KMS-11 (cell line): ENCODE results near the gene SH2B2.

ENCODE experiments used
- H2AFZ ChIP-seq: fragments of 200-600 bp; sonication (generic); 2 replicates; pipeline ENCODE4 v1.6.1; 2016; ENCODE audit warnings: antibody characterized with exemption, mixed run types, low read depth
- H3K27ac ChIP-seq: fragments of 200-600 bp; sonication (generic); 2 replicates; pipeline ENCODE4 v1.6.1; 2016; ENCODE audit warnings: mild to moderate bottlenecking, mixed run types
- H3K27me3 ChIP-seq: fragments of 200-600 bp; sonication (generic); 2 replicates; pipeline ENCODE4 v1.6.1; 2017; ENCODE audit warnings: mild to moderate bottlenecking, low read depth, mixed run types, moderate library complexity; ENCODE audit not compliant: insufficient read depth
- H3K36me3 ChIP-seq: fragments of 200-600 bp; sonication (generic); 2 replicates; pipeline ENCODE4 v1.6.1; 2017; ENCODE audit warnings: mild to moderate bottlenecking, mixed run types; ENCODE audit not compliant: insufficient read depth
- H3K4me1 ChIP-seq: fragments of 200-600 bp; sonication (generic); 2 replicates; pipeline ENCODE4 v1.6.1; 2016; ENCODE audit warnings: mild to moderate bottlenecking, low read depth, mixed run types; ENCODE audit not compliant: poor library complexity, severe bottlenecking
- H3K4me2 ChIP-seq: fragments of 200-600 bp; sonication (generic); 2 replicates; pipeline ENCODE4 v1.7.0; 2016; ENCODE audit warnings: mild to moderate bottlenecking, mixed run types
- H3K4me3 ChIP-seq: fragments of 200-600 bp; sonication (generic); IDR thresholded peaks from 2 replicates; pipeline ENCODE4 v1.6.1; 2017; ENCODE audit warnings: low read depth, low read length, mixed read lengths; ENCODE audit not compliant: insufficient read depth
- H3K79me2 ChIP-seq: fragments of 200-600 bp; sonication (generic); 2 replicates; pipeline ENCODE4 v1.6.1; 2016; ENCODE audit warnings: low read depth, mixed run types; ENCODE audit not compliant: insufficient read depth
- H3K9ac ChIP-seq: fragments of 200-600 bp; sonication (generic); 2 replicates; pipeline ENCODE4 v1.6.1; 2016; ENCODE audit warnings: mild to moderate bottlenecking, mixed run types
- H4K20me1 ChIP-seq: fragments of 200-600 bp; sonication (generic); 2 replicates; pipeline ENCODE4 v1.6.1; 2016; ENCODE audit warnings: mild to moderate bottlenecking, mixed run types; ENCODE audit not compliant: insufficient read depth
- CTCF ChIP-seq: fragments of 200-600 bp; sonication (generic); conservative IDR thresholded peaks from 2 replicates; pipeline ENCODE4 v1.6.1; 2017; ENCODE audit warnings: low read depth, mild to moderate bottlenecking, antibody characterized with exemption, low read length, moderate library complexity, mixed read lengths

The SH2B2 gene

GRCh38 chr7:102279537-102280400, 6.9 kb upstream of the SH2B2 start:
- Histone ChIP-seq H3K36me3 (no peaks in the 10 kb centered on the region), H3K27me3 (no peaks in the 10 kb centered on the region), H3K4me1 (peaks cover 37% of the 10 kb centered on the region), H4K20me1 (no peaks in the 10 kb centered on the region), H3K79me2 (no peaks in the 10 kb centered on the region), H3K4me2 (peak overlapping the region; percentile 100), H3K27ac (peak overlapping the region; percentile 80), H2AFZ (peak overlapping the region; percentile 73), H3K9ac (peak overlapping the region; percentile 51; the same call in 1 of the 2 replicates), H3K4me3 (no peak overlapping the region)
- TF ChIP-seq CTCF = peak; percentile 92

- Histone ChIP-seq H3K27me3 (no peaks in the 10 kb centered on the region), H4K20me1 (no peaks in the 10 kb centered on the region), H3K9ac (no peak overlapping the region), H3K36me3 (no peaks in the 10 kb centered on the region), H2AFZ (no peak overlapping the region), H3K4me2 (peak overlapping the region; percentile 100; the same call in 1 of the 2 replicates), H3K27ac (no peak overlapping the region; the same call in 1 of the 2 replicates), H3K4me1 (peaks cover 40% of the 10 kb centered on the region), H3K4me3 (no peak overlapping the region), H3K79me2 (no peaks in the 10 kb centered on the region)
- no peak for TF ChIP-seq CTCF
Measured at GRCh38 chr7:102280521-102280920, 6.1 kb upstream of the SH2B2 start.

GRCh38 chr7:102281785-102282184, 4.9 kb upstream of the SH2B2 start:
- TF ChIP-seq CTCF = no peak
- no peaks in the 10 kb centered on the region for H3K36me3 ChIP-seq
- no peak overlapping the region for H3K27ac ChIP-seq
- H3K4me1 ChIP-seq = peaks cover 47% of the 10 kb centered on the region
- no peaks in the 10 kb centered on the region for H3K27me3 ChIP-seq
- no peak overlapping the region for H2AFZ ChIP-seq
- no peak overlapping the region for H3K4me2 ChIP-seq
- H3K9ac ChIP-seq = no peak overlapping the region
- H3K4me3 ChIP-seq = no peak overlapping the region
- no peaks in the 10 kb centered on the region for H3K79me2 ChIP-seq
- no peaks in the 10 kb centered on the region for H4K20me1 ChIP-seq

GRCh38 chr7:102282465-102283362, 4.0 kb upstream of the SH2B2 start:
- H3K36me3 ChIP-seq = no peaks in the 10 kb centered on the region
- H3K4me3 ChIP-seq = no peak overlapping the region
- no peak overlapping the region for H2AFZ ChIP-seq
- peaks cover 8% of the 10 kb centered on the region for H3K79me2 ChIP-seq
- no peak overlapping the region for H3K27ac ChIP-seq
- no peaks in the 10 kb centered on the region for H4K20me1 ChIP-seq
- TF ChIP-seq CTCF = no peak
- H3K4me2 ChIP-seq = no peak overlapping the region
- no peaks in the 10 kb centered on the region for H3K27me3 ChIP-seq
- peaks cover 45% of the 10 kb centered on the region for H3K4me1 ChIP-seq
- no peak overlapping the region for H3K9ac ChIP-seq
